Small intestine (tissue), 7 donors: ENCODE measurements around the gene FBXO10. TPM values are rescaled to one million over a fixed set of nuclear protein-coding genes. Genes with fewer than 3 reads are reported as not detected.

Experiments used
- DNase-seq, 2 donors: peaks; one replicate each; pipeline versions ENCODE4 v3.0.0 to v3.0.0-alpha.2; 2013
- FAIRE-seq: peaks from 2 replicates; lab custom pipeline; 2012; peaks lifted over from hg19 to GRCh38; lab: Jason Lieb, UNC
- H3K27ac ChIP-seq, 3 donors: one replicate each; pipeline ENCODE4 v1.5.1; 2013; ENCODE audit warnings: low read length in 2 of 3, mild to moderate bottlenecking in 2 of 3, control low read depth in 1 of 3, inconsistent platforms in 1 of 3, low read depth in 1 of 3, moderate library complexity in 1 of 3
- H3K27me3 ChIP-seq, 3 donors: one replicate each; pipeline ENCODE4 v1.6.1; 2013; ENCODE audit warnings: low read length in 3 of 3, inconsistent platforms in 1 of 3; ENCODE audit not compliant: control insufficient read depth in 3 of 3, insufficient read depth in 3 of 3
- H3K36me3 ChIP-seq, 3 donors: one replicate each; pipeline ENCODE4 v1.6.1; 2013; ENCODE audit warnings: low read length in 3 of 3, inconsistent platforms in 1 of 3, low read depth in 1 of 3, mild to moderate bottlenecking in 1 of 3, moderate library complexity in 1 of 3; ENCODE audit not compliant: control insufficient read depth in 3 of 3, insufficient read depth in 2 of 3
- H3K4me1 ChIP-seq, 3 donors: one replicate each; pipeline ENCODE4 v1.6.1; 2013; ENCODE audit warnings: low read length in 2 of 3, inconsistent platforms in 1 of 3, low read depth in 1 of 3, mild to moderate bottlenecking in 1 of 3, moderate library complexity in 1 of 3; ENCODE audit not compliant: control insufficient read depth in 3 of 3, insufficient read depth in 2 of 3
- H3K4me3 ChIP-seq, 3 donors: one replicate each; pipeline ENCODE4 v1.5.1; 2013; ENCODE audit warnings: low read length in 3 of 3, control low read depth in 1 of 3, inconsistent platforms in 1 of 3, low read depth in 1 of 3, mild to moderate bottlenecking in 1 of 3, moderate library complexity in 1 of 3
- H3K9me3 ChIP-seq, 2 donors: one replicate each; pipeline ENCODE4 v1.6.1; 2013; ENCODE audit warnings: low read depth in 1 of 2, low read length in 1 of 2; ENCODE audit not compliant: control insufficient read depth in 2 of 2, insufficient read depth in 1 of 2
- WGBS, 3 donors: extraction: QIAGEN DNeasy Blood & Tissue Kit; methylation state at CpG; one replicate each; pipeline ENCODE4 v1.1.7; 2013; 5-methylcytosine and 5-hydroxymethylcytosine counted together
- polyA plus RNA-seq, 4 donors: library from polyadenylated mRNA; stranded (reverse) in 3 of 4; unstranded in 1 of 4; fragments of 200-250 nt in 3 of 4; fragments of 120-200 nt in 1 of 4; gene quantifications; one replicate each; pipeline versions ENCODE4 v1.2.1 to v1.2.3, GENCODE V29; 2013
- donor health status: healthy with polysubstance abuse.
- donor health status: control.
- donor health status: control.
- donor health status: Bipolar disorder and iron deficiency.
- donor health status: healthy.

Gene FBXO10
- polyA plus RNA-seq, 4 donors = 1.4 to 4.4 (median 2.4) TPM

DNA sequence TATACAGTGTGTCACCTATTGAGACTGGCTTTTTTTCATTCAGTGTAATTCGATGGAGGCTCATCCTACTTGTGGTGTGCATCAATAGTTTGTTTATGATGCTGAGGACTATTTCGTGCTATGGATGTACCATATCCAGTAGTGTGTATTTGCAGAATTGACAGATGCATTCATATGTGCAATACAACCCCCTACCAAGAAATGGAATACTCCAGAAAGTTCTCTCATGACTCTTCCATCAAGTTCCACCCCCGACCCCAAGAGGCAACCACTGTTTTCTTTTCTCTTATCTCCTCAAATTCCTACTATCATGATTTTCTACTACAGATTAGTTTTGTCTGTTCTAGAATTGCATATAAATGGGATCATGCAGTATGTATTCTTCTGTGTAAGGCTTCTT is 21.9 kb downstream of the FBXO10 start:
- Histone ChIP-seq H3K4me3 (no peak overlapping the region), H3K27ac (no peak overlapping the region), H3K4me1 (no peaks in the 10 kb centered on the region), H3K36me3 (no peaks in the 10 kb centered on the region), H3K9me3 (no peaks in the 10 kb centered on the region), H3K27me3 (no peaks in the 10 kb centered on the region)
- DNase-seq = no peak
- 88 to 92% (median 91%) methylated on average over 3 of the region's 3 CpGs for WGBS, 3 donors
- FAIRE-seq = no peak

DNA sequence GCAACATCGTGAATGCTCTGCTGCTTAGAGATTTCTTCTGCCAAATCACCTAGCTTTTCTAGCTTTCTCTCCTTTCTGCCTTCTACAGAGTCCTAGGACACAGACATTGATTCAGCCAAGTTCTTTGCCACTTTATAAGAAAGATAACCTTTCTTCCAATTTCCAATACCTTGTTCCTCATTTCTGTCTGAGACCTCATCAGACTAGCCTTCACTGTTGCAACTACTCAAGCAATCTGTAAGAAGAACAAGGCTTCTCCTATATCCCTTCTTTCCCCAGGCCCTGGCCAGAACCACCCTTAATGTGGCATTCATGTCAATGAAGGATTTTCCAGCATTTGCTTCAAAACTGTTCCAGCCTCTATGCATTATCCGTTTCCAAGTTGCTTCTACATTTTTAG is 24.3 kb downstream of the FBXO10 start:
- Histone ChIP-seq H3K4me3 (no peak overlapping the region), H3K27ac (no peak overlapping the region), H3K9me3 (no peaks in the 10 kb centered on the region), H3K4me1 (no peaks in the 10 kb centered on the region), H3K27me3 (no peaks in the 10 kb centered on the region), H3K36me3 (peaks cover 0 to 2% (median 0%) of the 10 kb centered on the region in 3 donors)
- DNase-seq = no peak
- FAIRE-seq = no peak
- WGBS, 3 donors = 92 to 95% (median 92%) methylated on average over 2 of the region's 2 CpGs

DNA sequence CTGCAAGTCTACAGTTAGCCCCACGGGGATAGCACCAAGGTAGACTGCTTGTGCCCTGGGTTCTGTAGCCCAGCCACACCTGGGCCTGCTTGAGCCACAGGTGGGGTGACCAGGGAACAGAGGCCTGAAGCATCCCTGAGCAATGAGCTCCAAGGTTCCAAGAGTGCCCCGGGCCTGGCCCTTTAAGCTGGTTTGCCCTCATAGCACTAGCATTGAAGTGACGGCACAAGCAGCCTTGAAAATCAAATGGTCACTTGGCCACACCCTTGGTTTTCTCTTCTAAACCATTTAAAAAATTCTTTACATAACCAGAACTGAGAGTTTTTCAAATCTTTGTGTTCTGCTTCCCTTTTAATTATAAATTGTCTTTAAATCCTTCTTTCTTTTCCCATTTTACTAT is 24.7 kb downstream of the FBXO10 start:
- Histone ChIP-seq H3K9me3 (no peaks in the 10 kb centered on the region), H3K27me3 (no peaks in the 10 kb centered on the region), H3K27ac (no peak overlapping the region), H3K36me3 (peaks cover 0 to 2% (median 0%) of the 10 kb centered on the region in 3 donors), H3K4me1 (no peaks in the 10 kb centered on the region), H3K4me3 (no peak overlapping the region)
- FAIRE-seq (no peak), DNase-seq (no peak)
- 88 to 92% (median 91%) methylated on average over 3 of the region's 3 CpGs for WGBS, 3 donors

DNA sequence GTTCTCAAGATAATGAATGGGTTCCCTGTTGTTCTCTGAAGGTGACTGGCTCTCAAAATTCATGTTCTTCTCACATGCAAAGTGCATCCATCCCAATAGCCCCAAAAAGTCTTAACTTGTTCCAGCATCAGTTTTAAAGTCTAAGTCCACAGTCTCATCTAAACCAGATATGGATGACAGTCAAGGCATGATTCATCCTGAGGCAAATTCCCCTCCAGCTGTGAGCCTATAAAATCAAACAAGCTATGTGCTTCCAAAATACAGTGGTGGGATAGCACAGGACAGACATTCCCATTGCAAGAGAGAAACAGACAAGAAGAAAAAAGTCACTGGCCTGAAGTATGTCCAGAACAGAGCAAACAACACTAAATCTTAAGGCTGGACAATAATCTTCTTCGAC is 25.4 kb downstream of the FBXO10 start:
- 76 to 100% (median 83%) methylated on average over 1 of the region's 1 CpG for WGBS, 3 donors
- peaks cover 0 to 2% (median 0%) of the 10 kb centered on the region in 3 donors for H3K36me3 ChIP-seq
- H3K27me3 ChIP-seq = no peaks in the 10 kb centered on the region
- DNase-seq (no peak), FAIRE-seq (no peak)
- H3K27ac ChIP-seq = no peak overlapping the region
- no peak overlapping the region for H3K4me3 ChIP-seq
- no peaks in the 10 kb centered on the region for H3K4me1 ChIP-seq
- no peaks in the 10 kb centered on the region for H3K9me3 ChIP-seq

DNA sequence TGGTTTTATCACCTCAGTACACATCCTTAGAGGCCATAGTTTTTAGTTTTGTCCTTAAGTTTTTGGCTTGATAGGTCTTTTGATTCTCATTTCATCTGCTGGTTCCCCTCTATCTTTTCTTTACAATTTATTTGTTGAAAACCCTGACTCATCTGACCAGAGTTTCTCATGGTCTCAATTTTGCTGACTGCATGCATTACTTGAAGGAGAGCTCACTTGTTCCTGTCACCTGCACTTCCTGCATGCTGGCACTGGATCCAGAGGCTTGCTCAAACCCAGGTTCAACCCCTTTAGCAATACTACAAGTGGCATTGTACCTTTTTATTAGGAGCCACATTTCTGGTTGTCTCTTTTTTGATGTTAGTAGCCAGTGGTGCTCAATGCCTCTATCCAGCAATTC is 26.7 kb downstream of the FBXO10 start:
- FAIRE-seq = no peak
- no peak overlapping the region for H3K4me3 ChIP-seq
- H3K4me1 ChIP-seq = no peaks in the 10 kb centered on the region
- H3K27ac ChIP-seq = no peak overlapping the region
- no peak for DNase-seq
- H3K9me3 ChIP-seq = no peaks in the 10 kb centered on the region
- H3K27me3 ChIP-seq = no peaks in the 10 kb centered on the region
- peaks cover 0 to 2% (median 0%) of the 10 kb centered on the region in 3 donors for H3K36me3 ChIP-seq

DNA sequence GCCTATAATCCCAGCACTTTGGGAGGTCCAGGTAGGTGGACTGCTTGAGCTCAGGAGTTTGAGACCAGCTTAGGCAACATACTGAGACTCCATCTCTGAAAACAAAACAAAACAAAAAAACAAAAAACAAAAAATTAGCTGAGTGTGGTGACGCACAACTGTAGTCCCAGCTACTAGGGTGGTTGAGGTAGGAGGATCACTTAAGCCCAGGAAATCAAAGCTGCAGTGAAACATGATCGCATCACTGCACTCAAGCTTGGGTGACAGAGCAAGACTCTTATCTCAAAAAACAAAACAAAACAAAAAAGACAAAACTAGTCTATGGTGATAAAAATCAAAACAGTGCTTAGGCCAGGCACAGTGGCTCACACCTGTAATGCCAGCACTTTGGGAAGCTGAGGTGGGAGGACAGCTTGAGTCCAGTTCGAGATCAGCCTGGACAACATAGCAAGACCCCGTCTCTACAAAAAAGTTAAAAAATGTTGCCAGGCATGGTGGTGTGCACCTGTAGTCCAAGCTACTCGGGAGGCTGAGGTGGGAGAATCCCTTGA is 28.8 kb downstream of the FBXO10 start:
- no peaks in the 10 kb centered on the region for H3K9me3 ChIP-seq
- H3K27me3 ChIP-seq = no peaks in the 10 kb centered on the region
- H3K4me1 ChIP-seq = no peaks in the 10 kb centered on the region
- no peak overlapping the region for H3K4me3 ChIP-seq
- peaks cover 0 to 2% (median 0%) of the 10 kb centered on the region in 3 donors for H3K36me3 ChIP-seq
- FAIRE-seq (no peak), DNase-seq (no peak)
- no peak overlapping the region for H3K27ac ChIP-seq
- 92 to 94% (median 92%) methylated on average over 5 of the region's 5 CpGs for WGBS, 3 donors

DNA sequence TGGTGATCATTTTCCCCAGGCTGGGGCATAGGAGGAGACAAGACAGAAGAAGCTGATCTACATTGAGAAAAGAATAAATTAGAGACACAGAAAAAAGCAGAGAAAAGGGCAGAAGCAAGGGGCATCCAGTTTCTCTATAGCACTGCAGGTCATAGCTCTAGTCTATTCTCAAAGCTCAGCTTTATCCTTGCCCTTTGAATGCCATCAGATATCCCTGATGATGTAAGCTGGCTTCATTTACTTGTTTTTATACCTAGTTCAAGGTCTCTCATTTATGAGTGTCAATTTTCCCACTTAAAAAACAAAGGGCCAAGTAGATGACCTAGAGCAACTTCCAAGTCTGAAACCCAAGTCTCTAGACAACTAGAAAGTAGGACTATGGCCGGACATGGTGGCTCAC is 32.7 kb downstream of the FBXO10 start:
- FAIRE-seq = no peak
- no peak for DNase-seq
- H3K27ac ChIP-seq = no peak overlapping the region
- 96 to 100% (median 97%) methylated on average over 1 of the region's 1 CpG for WGBS, 3 donors
- no peaks in the 10 kb centered on the region for H3K9me3 ChIP-seq
- no peak overlapping the region for H3K4me3 ChIP-seq
- peaks cover 0 to 10% (median 0%) of the 10 kb centered on the region in 3 donors for H3K36me3 ChIP-seq
- H3K27me3 ChIP-seq = no peaks in the 10 kb centered on the region
- no peaks in the 10 kb centered on the region for H3K4me1 ChIP-seq

GRCh38 chr9:37542895-37543294 is 33.3 kb downstream of the FBXO10 start:
- DNase-seq (no peak), FAIRE-seq (no peak)

GRCh38 chr9:37542488-37542887 is 33.7 kb downstream of the FBXO10 start:
- 95 to 96% (median 96%) methylated on average over 6 of the region's 6 CpGs for WGBS, 3 donors
- no peak overlapping the region for H3K4me3 ChIP-seq
- no peaks in the 10 kb centered on the region for H3K9me3 ChIP-seq
- no peak overlapping the region for H3K27ac ChIP-seq
- H3K36me3 ChIP-seq = peaks cover 0 to 16% (median 2%) of the 10 kb centered on the region in 3 donors
- no peak for DNase-seq
- no peaks in the 10 kb centered on the region for H3K27me3 ChIP-seq
- no peak for FAIRE-seq
- H3K4me1 ChIP-seq = no peaks in the 10 kb centered on the region

More at GRCh38 chr9:37542895-37543294, 33.3 kb downstream of the FBXO10 start:
- Histone ChIP-seq H3K27me3 (no peaks in the 10 kb centered on the region), H3K27ac (no peak overlapping the region), H3K4me1 (no peaks in the 10 kb centered on the region), H3K9me3 (no peaks in the 10 kb centered on the region), H3K4me3 (no peak overlapping the region), H3K36me3 (peaks cover 0 to 14% (median 0%) of the 10 kb centered on the region in 3 donors)
- WGBS, 3 donors = 27 to 53% (median 44%) methylated on average over 1 of the region's 1 CpG
